HG02623 (cell line): ENCODE results near the gene SLC25A29.

Experiments used
- ATAC-seq: cut with Tn5 transposase; IDR thresholded peaks from one replicate; pipeline ENCODE4 v1.9.1; 2021; ENCODE audit warnings: moderate library complexity; ENCODE audit not compliant: unreplicated experiment

Gene SLC25A29

DNA sequence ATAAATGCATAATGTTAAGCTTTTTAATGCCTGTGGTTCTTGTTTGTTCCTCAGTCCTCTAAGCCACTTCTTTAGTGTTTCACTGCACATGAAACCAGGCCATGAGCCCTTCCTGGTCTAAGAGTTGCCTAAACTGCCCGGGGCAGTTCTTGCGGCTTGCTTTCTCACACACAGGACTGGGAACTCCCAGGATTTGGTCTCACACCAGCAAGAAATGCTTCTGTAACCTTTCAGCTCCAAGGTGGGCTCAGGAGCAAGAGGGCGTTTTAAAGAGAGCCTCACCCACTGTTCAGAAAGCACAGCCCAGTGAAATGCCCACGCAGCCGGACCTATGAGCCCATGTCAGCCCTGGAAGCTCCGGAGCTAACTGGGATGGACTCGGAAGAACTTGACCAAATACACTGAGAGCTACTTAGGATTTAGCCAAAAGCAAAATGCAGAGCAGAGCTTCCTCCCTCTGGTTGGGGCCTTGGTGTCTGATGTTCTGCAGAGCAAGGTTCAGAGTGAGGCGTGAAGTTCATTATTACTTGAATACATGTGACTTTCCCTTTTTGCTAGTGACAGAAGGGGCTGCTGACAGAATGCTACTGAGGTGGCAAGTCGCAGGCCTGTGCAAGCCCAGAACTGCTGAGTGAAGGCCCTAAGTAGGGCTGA is 23.4 kb downstream of the SLC25A29 start:
- no peak for ATAC-seq

GRCh38 chr14:100282083-100282350 is 24.2 kb downstream of the SLC25A29 start:
- ATAC-seq = no peak

GRCh38 chr14:100281286-100282082 is 24.8 kb downstream of the SLC25A29 start:
- ATAC-seq = no peak

- no peak for ATAC-seq
Measured at GRCh38 chr14:100279563-100279962, 26.7 kb downstream of the SLC25A29 start.

DNA sequence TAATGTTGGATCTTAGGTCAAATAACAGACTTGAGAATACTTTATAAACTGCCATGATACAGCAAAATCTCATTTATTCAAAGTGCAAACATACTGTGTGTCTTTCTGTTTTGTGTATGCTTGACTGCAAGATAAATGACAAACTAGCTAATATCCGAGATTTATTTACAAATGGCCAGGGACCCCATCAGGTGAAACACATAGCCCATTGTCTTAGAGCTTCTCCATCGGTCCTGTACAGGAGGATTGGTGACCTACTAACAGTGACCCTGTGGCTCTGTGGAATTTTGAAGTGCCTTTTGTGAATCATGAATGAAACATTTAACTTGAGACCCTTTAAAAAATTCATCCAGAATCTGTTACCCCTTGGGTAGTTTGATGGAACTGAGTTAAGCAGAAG is 27.1 kb downstream of the SLC25A29 start:
- no peak for ATAC-seq

DNA sequence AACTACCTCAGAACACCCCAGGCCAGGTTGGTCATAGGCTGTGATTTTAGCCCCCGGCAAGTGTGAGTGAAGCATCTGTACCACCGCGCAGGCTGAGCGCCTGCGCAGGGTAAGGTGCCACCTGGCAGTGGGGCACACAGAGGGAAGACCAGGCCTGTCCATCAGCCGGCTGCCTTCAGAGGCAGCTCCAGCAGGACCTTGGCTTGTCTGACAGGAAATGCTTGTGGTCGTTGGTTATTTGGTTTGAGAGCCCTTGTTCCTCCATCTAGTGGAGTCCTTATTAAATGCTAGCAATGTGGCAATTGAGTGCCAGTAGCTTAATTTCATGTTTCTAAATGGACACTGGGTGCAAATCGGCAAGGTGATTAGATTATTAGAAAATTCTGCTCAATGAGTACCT is 27.5 kb downstream of the SLC25A29 start:
- no peak for ATAC-seq

DNA sequence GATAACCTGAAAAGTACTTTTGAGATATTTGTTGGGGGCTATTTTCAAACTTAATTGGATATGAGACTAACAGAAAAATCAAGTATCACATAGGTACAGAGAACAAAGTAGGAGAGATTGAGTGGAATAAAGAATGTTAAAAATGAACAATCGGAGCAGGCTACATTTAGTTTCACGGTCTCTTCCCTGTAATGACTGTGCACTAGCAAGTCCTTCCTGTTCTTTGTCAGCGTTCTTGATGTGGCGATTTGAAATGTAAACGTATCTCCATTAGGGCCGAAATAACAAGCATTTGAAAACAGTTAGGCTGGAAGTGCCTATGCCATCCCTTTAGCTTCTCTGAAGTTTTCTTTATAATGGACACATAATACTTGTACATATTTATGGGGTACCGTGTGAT is 31.0 kb downstream of the SLC25A29 start:
- ATAC-seq = no peak

DNA sequence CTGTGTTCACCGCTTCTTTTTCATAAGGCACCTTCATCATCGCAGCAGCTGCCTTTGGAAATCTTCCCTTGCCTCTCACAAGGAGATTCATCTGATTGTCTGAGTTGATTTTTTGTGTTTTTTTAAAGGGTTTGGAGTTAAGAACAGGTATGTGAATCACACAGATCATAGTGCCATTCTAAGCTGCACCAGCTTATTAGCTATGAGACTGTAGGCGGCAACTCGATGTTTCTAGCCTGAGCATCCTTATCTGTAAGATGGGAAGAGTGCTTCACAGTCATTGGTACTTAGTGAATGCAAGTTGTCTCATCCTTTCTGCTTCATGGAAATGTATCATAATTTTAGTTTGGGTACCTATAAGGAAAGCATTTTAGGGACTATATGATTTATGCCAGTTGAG is 32.0 kb downstream of the SLC25A29 start:
- no peak for ATAC-seq

GRCh38 chr14:100271247-100271939 is 34.9 kb downstream of the SLC25A29 start:
- ATAC-seq = no peak

GRCh38 chr14:100268591-100269207 is 37.5 kb downstream of the SLC25A29 start:
- no peak for ATAC-seq

- no peak for ATAC-seq
Measured at GRCh38 chr14:100267990-100268389, 38.3 kb downstream of the SLC25A29 start.

- ATAC-seq = no peak
Measured at GRCh38 chr14:100263141-100263540, 43.1 kb downstream of the SLC25A29 start.

DNA sequence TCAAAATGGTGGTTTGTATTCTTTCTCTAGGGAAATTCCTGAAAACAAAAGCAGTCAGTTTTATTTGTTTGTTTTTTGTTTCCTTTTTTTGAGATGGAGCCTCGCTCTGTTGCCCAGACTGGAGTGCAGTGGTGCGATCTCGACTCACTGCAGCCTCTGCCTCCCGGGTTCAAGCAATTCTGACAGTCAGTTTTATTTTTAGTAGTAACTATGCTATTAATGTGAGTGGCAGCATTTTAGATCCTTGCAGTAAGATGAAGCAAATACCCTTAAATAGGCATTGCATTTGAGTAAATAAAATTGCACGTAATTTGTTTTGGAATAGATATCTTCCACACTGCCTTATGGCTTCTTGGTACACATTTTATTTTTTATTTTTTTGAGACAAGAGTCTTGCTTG is 43.7 kb downstream of the SLC25A29 start:
- ATAC-seq = no peak

GRCh38 chr14:100261621-100262020 is 44.6 kb downstream of the SLC25A29 start:
- no peak for ATAC-seq

- ATAC-seq = peak; percentile 71
Measured at GRCh38 chr14:100256339-100256895, 49.8 kb downstream of the SLC25A29 start.

- ATAC-seq = no peak
Measured at GRCh38 chr14:100252684-100253083, 53.6 kb downstream of the SLC25A29 start.

DNA sequence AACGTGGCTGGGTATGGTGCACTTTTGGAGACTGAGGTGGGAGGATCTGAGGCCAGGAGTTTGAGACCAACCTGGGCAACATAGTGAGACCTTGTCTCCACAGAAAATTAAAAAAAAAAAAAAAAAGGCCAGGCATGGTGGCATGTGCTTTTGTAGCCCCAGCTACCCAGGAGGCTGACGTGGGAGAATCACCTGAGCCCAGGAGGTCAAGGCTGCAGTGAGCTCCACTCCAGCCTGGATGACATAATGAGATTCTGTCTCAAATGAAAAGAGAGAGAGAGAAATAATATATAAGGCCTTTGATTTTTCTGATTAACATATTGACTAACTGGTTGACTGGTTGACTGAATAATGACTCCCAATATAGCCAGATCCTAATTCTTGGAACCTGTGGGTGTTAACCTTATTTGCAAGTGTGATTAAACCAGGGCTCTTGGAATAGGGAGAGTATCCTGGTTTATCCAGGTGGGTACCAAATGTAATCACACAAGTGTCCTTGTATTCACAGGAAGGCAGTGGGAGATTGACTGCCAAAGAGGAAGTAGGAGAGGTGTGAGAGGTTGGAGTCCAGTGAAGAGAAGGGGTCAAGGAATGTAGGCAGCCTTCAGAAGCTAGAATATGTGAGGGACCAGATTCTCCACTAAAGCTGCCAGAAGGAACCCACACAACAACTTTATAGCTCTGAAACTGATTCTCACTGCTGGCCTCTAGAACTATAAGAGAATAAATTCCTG is 55.3 kb downstream of the SLC25A29 start:
- ATAC-seq = no peak

DNA sequence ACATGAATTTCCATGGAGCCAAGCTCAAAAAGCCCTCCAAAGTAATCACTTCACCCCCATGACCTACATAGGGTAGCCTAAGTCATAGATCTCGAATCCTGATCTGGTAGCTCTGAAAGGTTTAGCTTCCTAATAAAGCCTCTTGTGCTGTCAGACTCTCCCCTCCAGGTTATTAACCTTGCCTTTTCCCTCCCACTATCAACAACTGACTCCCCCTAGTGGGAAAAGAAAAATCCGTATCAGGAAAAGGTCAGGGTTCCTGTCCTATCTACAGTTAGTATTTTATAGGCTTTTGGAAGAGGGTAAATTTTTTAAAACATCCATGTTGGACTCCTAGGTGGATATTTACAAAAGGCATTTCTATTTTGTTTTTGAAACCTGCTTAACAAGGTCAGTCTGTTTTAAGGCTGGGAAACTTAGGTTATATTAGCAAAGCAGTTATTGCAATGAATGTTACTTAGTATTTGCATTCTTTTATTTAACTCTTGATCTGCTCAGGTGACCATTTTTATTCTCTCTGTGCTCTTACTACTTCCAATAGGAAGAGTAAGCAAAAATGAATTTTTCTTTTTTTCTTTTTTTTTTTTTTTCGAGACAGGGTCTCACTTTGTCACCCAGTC is 59.3 kb downstream of the SLC25A29 start:
- no peak for ATAC-seq

DNA sequence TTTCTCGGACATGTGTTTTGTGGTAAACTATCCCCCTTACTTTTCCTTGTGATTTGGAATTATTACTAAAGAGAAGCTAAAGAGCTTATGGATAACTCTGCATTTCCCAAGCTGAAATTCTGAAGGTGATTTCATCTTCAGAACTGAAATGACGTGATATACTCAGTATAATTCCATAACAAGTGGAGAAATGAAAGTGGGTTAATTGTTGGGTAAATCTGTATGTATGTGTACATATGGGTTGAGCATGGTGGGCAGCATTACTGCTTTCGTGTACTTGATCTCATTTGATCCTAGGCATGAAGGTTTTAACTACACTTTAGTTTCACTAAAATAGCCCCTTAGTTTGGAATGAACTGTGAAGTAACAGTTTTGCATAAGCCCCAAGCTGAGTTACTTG is 63.2 kb downstream of the SLC25A29 start:
- no peak for ATAC-seq

DNA sequence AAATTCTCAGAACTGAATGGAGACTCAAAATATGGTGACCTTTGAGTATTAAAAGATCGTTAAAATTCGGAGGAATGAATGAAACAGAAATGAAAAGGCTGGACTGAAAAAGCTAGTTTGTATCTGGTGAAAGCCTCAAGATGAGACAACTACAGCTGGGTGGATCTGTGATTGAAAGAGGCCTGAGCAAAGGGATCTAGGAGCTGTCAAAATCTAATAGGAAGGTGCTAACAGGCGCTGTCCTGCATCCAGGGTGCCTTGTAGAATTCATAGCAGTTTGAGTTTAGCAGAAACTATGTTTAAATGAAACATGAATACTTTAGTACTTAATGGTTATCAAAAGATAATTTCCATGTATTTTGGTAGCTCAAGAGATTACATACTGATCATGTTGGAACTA is 65.0 kb downstream of the SLC25A29 start:
- ATAC-seq = no peak
